ENCODE data around the gene ATG7. TPM values are rescaled to one million over a fixed set of nuclear protein-coding genes. Genes with fewer than 3 reads are reported as not detected.

Gene ATG7
- total RNA-seq, 1 donor from 2014 or later, result 53.4 TPM

DNA sequence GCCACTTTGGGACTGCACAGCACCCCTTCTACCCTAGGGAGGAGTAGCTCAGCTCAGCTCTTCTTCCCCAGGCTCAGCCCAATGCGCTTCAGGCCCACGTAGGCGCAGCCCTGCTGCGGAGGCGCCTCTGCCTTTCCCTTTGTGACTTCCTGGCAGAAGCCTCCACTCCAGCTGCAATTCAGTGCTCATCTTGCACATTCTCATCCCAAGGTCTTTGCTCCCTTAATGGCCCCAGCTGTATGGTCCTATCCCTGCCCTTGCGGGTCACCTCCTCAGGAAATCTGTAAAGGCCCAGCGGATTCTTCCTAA, 262.6 kb downstream of the ATG7 start:
- no peaks in the 10 kb centered on the region for H3K36me3 ChIP-seq (ENCODE audit: control insufficient read depth, insufficient read depth, low read length)
- H3K4me3 ChIP-seq (ENCODE audit: low read depth, low read length), result no peak overlapping the region
- FAIRE-seq (no peak), DNase-seq (ENCODE audit: low read depth) (no peak)
- H3K27me3 ChIP-seq (ENCODE audit: control insufficient read depth, insufficient read depth, low read length), result no peaks in the 10 kb centered on the region
- TF ChIP-seq, protein P1, sequence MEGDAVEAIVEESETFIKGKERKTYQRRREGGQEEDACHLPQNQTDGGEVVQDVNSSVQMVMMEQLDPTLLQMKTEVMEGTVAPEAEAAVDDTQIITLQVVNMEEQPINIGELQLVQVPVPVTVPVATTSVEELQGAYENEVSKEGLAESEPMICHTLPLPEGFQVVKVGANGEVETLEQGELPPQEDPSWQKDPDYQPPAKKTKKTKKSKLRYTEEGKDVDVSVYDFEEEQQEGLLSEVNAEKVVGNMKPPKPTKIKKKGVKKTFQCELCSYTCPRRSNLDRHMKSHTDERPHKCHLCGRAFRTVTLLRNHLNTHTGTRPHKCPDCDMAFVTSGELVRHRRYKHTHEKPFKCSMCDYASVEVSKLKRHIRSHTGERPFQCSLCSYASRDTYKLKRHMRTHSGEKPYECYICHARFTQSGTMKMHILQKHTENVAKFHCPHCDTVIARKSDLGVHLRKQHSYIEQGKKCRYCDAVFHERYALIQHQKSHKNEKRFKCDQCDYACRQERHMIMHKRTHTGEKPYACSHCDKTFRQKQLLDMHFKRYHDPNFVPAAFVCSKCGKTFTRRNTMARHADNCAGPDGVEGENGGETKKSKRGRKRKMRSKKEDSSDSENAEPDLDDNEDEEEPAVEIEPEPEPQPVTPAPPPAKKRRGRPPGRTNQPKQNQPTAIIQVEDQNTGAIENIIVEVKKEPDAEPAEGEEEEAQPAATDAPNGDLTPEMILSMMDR (IDR thresholded peaks at IDR 0.05; ENCODE audit: insufficient read depth, low read length, severe bottlenecking), result no peak

DNA sequence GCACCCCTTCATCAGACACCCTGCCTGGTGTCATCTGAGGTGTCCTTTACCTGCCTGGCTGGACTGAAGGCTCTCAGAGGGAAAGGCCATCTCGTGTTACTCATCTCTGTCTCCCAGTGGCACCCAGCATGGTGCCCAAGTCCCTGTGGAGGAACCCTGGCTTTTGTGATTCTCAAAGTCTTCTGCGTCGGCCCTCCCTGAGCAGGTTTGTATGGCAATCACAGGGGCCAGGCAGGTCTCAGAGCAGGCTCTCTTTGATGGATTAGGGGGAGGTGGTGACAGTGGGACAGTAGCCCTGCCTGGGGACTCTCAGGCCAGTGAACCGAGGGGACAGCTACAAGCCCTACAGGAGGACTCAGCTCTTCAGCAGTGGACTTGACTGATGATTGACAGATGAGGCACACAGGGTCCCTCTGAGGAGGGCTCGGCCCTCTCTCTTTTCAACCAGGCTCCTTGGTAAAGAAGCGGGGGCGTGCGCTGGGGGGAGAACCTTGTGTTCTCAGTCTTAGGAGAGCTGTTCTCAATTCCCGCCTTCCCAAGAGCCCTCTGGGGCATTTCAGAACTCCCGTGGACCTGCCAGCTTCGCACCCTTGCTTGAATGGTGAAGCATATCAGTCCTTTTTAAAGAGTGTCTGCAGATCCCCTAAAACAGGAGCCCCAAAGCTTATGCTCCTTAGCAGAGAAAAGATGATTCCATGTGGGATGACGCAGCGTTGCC, 263.2 kb downstream of the ATG7 start:
- DNase-seq (ENCODE audit: low read depth), result no peak
- no peak for FAIRE-seq
- no peak overlapping the region for H3K4me3 ChIP-seq (ENCODE audit: low read depth, low read length)

DNA sequence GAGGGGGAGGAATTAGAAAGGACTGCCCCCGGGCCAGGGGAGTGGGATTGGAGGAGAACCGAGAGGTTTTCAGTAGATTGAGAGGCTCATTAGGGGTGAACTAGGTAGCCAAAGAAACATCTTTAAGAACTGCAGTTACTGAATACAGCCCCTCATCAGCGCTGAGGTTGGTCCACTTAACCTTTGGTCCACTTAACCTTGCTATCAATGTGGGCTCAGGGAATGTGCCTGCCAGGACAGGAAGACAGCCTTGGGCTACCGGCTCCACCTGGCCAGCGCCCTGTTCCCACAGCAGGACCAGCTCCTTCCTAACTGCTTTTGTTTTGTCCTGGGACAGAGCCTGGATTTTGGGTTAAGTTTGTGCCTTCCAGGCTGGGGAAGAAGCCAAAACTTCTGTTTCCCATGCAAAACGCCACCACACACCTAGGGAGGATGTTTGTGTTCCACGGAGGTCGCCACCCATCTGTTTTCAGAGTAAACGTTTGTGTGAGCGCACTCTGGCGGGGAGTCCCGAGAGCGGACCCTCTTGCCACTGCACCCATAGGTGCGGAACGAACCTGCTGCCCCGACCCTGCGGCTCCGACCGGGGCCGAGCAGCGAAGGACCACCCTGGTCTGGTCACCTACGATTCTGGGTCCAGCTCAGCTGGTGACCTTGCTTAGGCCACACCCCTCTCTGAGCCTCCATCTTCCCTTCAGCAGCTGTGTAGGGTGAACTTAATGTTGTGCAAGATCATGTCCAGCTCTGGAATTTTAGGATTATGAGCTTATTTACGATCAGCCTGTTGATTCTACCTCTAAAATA, 264.1 kb downstream of the ATG7 start:
- FAIRE-seq (no peak), DNase-seq (ENCODE audit: low read depth) (no peak)
- TF ChIP-seq, protein P1 (IDR thresholded peaks at IDR 0.05; ENCODE audit: insufficient read depth, low read length, severe bottlenecking), result no peak

More for the DNA sequence above, 263.2 kb downstream of the ATG7 start:
- no peaks in the 10 kb centered on the region for H3K36me3 ChIP-seq (ENCODE audit: control insufficient read depth, insufficient read depth, low read length)
- H3K27me3 ChIP-seq (ENCODE audit: control insufficient read depth, insufficient read depth, low read length), result no peaks in the 10 kb centered on the region
- TF ChIP-seq, protein P1 (IDR thresholded peaks at IDR 0.05; ENCODE audit: insufficient read depth, low read length, severe bottlenecking), result no peak

DNA sequence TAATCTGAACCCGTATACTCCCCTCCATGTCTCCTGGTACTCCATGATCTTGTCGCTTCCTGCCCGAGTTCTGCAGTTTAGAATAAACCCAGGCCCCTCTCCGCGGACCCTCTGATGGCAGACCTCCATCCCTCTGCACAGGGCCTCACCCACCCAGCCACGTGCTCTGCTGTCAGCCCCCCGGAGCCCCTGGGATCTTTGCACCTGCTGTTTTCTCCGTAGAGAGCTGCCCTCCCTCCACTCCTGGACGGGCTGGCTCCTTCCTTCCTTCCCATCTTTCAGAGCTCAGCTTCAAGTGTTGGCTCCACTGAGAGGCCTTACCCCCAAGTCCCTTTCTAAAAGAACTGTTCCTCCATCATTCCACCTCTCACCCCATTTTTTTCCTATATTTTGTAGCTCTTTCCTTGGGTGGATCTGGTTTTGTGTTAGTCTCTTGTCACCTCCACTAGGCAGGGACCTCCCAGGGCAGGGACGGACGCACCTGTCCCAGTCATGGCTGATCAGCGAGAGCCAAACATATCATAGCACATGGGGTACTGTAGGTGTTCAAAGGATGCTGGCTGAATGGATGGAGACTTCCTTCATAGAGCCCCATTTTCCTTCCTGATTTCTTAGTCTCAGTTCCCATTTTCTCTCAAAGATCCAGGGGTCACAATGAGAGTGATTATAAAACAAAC, 264.9 kb downstream of the ATG7 start:
- Histone ChIP-seq H3K36me3 (ENCODE audit: control insufficient read depth, insufficient read depth, low read length) (no peaks in the 10 kb centered on the region), H3K27me3 (ENCODE audit: control insufficient read depth, insufficient read depth, low read length) (no peaks in the 10 kb centered on the region), H3K4me3 (ENCODE audit: low read depth, low read length) (no peak overlapping the region)
- FAIRE-seq, result no peak
- TF ChIP-seq, protein P1 (IDR thresholded peaks at IDR 0.05; ENCODE audit: insufficient read depth, low read length, severe bottlenecking), result no peak
- no peak for DNase-seq (ENCODE audit: low read depth)

More for the DNA sequence above, 264.1 kb downstream of the ATG7 start:
- Histone ChIP-seq H3K27me3 (ENCODE audit: control insufficient read depth, insufficient read depth, low read length) (no peaks in the 10 kb centered on the region), H3K4me3 (ENCODE audit: low read depth, low read length) (no peak overlapping the region), H3K36me3 (ENCODE audit: control insufficient read depth, insufficient read depth, low read length) (no peaks in the 10 kb centered on the region)

DNA sequence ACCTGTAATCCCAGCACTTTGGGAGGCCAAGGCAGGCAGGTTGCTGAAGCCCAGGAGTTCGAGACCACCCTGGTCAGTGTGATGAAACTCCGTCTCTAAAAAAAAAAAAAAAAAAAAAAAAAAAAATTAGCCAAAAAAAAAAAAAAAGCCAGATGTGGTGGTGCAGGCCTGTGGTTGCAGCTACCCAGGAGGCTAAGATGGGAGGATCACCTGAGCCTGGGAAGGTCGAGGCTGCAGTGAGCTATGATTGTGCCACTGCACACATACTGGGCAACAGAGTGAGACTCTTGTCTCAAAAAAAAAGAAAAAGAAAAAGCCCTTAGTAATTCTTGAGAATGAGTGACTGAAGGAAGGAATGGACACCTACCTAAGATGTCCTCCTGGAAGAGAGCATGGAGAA, 266.4 kb downstream of the ATG7 start:
- Histone ChIP-seq H3K36me3 (ENCODE audit: control insufficient read depth, insufficient read depth, low read length) (no peaks in the 10 kb centered on the region), H3K27me3 (ENCODE audit: control insufficient read depth, insufficient read depth, low read length) (no peaks in the 10 kb centered on the region), H3K4me3 (ENCODE audit: low read depth, low read length) (no peak overlapping the region)
- no peak for DNase-seq (ENCODE audit: low read depth)
- FAIRE-seq, result no peak
- TF ChIP-seq, protein P1 (IDR thresholded peaks at IDR 0.05; ENCODE audit: insufficient read depth, low read length, severe bottlenecking), result no peak
